Thyroid gland (tissue), 4 donors: ENCODE results near the gene SART1. TPM values are rescaled to one million over a fixed set of nuclear protein-coding genes. Genes with fewer than 3 reads are reported as not detected.
A peak's percentile ranks its signal among the peaks of the same experiment; 100 is the strongest.

Experiments used
- DNase-seq, 2 donors: peaks; one replicate each; pipeline ENCODE4 v3.0.0-alpha.2; 2019
- H3K27ac ChIP-seq, 3 donors: fragments of 200-600 bp; sonication (generic); 1 replicate in 2 of 3; 2 replicates in 1 of 3; pipeline ENCODE4 v1.5.1; 2016 to 2019; ENCODE audit warnings: mild to moderate bottlenecking in 1 of 3, moderate library complexity in 1 of 3
- H3K27me3 ChIP-seq: fragments of 200-600 bp; sonication (generic); one replicate; pipeline ENCODE4 v1.5.1; 2019
- H3K36me3 ChIP-seq, 2 donors: fragments of 200-600 bp; sonication (generic); one replicate each; pipeline ENCODE4 v1.5.1; 2016 to 2019
- H3K4me1 ChIP-seq, 2 donors: fragments of 200-600 bp; sonication (generic); one replicate each; pipeline ENCODE4 v1.5.1; 2017 to 2019
- H3K4me3 ChIP-seq, 3 donors: fragments of 200-600 bp; sonication (generic); replicated peaks in 1 of 3; 1 replicate in 2 of 3; 2 replicates in 1 of 3; pipeline ENCODE4 v1.5.1; 2016; ENCODE audit warnings: mild to moderate bottlenecking in 1 of 3
- H3K9me3 ChIP-seq: fragments of 200-600 bp; sonication (generic); one replicate; pipeline ENCODE4 v1.5.1; 2017
- CTCF ChIP-seq, 6 experiments: fragments of 200-600 bp in 3 of 6; fragments of 450-650 bp in 3 of 6; sonication (generic) in 3 of 6; IDR thresholded peaks; one replicate each; pipeline ENCODE4 v1.5.1; 2016 to 2019; ENCODE audit warnings: antibody characterized with exemption in 6 of 6, mild to moderate bottlenecking in 2 of 6, inconsistent platforms in 1 of 6, moderate library complexity in 1 of 6
- POLR2A ChIP-seq, 2 donors: fragments of 450-650 bp; IDR thresholded peaks; one replicate each; pipeline ENCODE4 v1.6.1; 2017; ENCODE audit warnings: antibody characterized with exemption in 2 of 2, mild to moderate bottlenecking in 2 of 2, moderate library complexity in 1 of 2
- WGBS, 2 donors: methylation state at CpG; one replicate each; pipeline ENCODE4 v1.1.5; 2017; 5-methylcytosine and 5-hydroxymethylcytosine counted together
- intact Hi-C: fragments of 100-400 bp; cut with DNase I; formaldehyde crosslinking; loops from one replicate; pipeline ENCODE4 v1.15.1; 2023
- total RNA-seq, 4 donors: library from RNA; depleted of rRNA; stranded (reverse); fragments of >200 nt; gene quantifications; one replicate each; pipeline ENCODE4 v1.2.3, GENCODE V29; 2016

SART1 gene
- total RNA-seq, 4 donors from 2014 or later, result 22.2 to 46.1 (median 24.2) TPM

GRCh38 chr11:66015936-66016792 lies 54.6 kb downstream of the SART1 start:
- H3K27ac ChIP-seq, result no peak overlapping the region
- TF ChIP-seq CTCF (IDR thresholded peaks at IDR 0.05), result no peak
- no peak for TF ChIP-seq POLR2A (IDR thresholded peaks at IDR 0.05)

GRCh38 chr11:66016793-66017177 lies 55.3 kb downstream of the SART1 start:
- 88 to 90% methylated on average over 10 of the region's 10 CpGs for WGBS, 2 donors
- Histone ChIP-seq H3K36me3 (no peaks in the 10 kb centered on the region), H3K9me3 (no peaks in the 10 kb centered on the region), H3K27me3 (no peaks in the 10 kb centered on the region), H3K4me1 (peaks cover 8 to 19% of the 10 kb centered on the region in 2 donors), H3K4me3 (no peak overlapping the region), H3K27ac (no peak overlapping the region)
- DNase-seq, result no peak
- TF ChIP-seq POLR2A (IDR thresholded peaks at IDR 0.05), result no peak
- TF ChIP-seq CTCF (IDR thresholded peaks at IDR 0.05), result no peak
- intact Hi-C loops, result no loop called here

More at GRCh38 chr11:66015936-66016792, 54.6 kb downstream of the SART1 start:
- intact Hi-C loops, result no loop called here
- Histone ChIP-seq H3K27me3 (no peaks in the 10 kb centered on the region), H3K4me3 (no peak overlapping the region), H3K4me1 (peaks cover 12 to 23% of the 10 kb centered on the region in 2 donors), H3K9me3 (no peaks in the 10 kb centered on the region), H3K36me3 (no peaks in the 10 kb centered on the region)
- DNase-seq, result peak in 1 of 2 donors; percentile 17
- WGBS, 2 donors, result 85 to 91% methylated on average over 12 to 16 of the region's 18 CpGs

- H3K36me3 ChIP-seq, result no peaks in the 10 kb centered on the region
- intact Hi-C loops, result no loop called here
- H3K27ac ChIP-seq, result no peak overlapping the region
- 76 to 77% methylated on average over 4 of the region's 4 CpGs for WGBS, 2 donors
- no peak for DNase-seq
- TF ChIP-seq CTCF (IDR thresholded peaks at IDR 0.05), result no peak
- no peak for TF ChIP-seq POLR2A (IDR thresholded peaks at IDR 0.05)
- no peaks in the 10 kb centered on the region for H3K27me3 ChIP-seq
- no peaks in the 10 kb centered on the region for H3K9me3 ChIP-seq
- H3K4me1 ChIP-seq, result peaks cover 5 to 17% of the 10 kb centered on the region in 2 donors
- H3K4me3 ChIP-seq, result no peak overlapping the region
Measured at GRCh38 chr11:66017321-66017720, 55.8 kb downstream of the SART1 start.

- intact Hi-C loops, result no loop called here
- Histone ChIP-seq H3K27ac (no peak overlapping the region), H3K36me3 (no peaks in the 10 kb centered on the region), H3K4me3 (no peak overlapping the region), H3K9me3 (no peaks in the 10 kb centered on the region), H3K4me1 (peaks cover 0 to 9% of the 10 kb centered on the region in 2 donors), H3K27me3 (no peaks in the 10 kb centered on the region)
- 65 to 76% methylated on average over 8 of the region's 8 CpGs for WGBS, 2 donors
- TF ChIP-seq POLR2A (IDR thresholded peaks at IDR 0.05) (no peak), CTCF (IDR thresholded peaks at IDR 0.05) (no peak)
- DNase-seq, result no peak
Measured at GRCh38 chr11:66020212-66020611, 58.7 kb downstream of the SART1 start.

GRCh38 chr11:66020618-66021357 lies 59.3 kb downstream of the SART1 start:
- H3K9me3 ChIP-seq, result no peaks in the 10 kb centered on the region
- H3K4me3 ChIP-seq, result no peak overlapping the region
- H3K36me3 ChIP-seq, result no peaks in the 10 kb centered on the region
- H3K4me1 ChIP-seq, result peaks cover 0 to 9% of the 10 kb centered on the region in 2 donors
- intact Hi-C loops, result no loop called here
- H3K27ac ChIP-seq, result no peak overlapping the region
- H3K27me3 ChIP-seq, result no peaks in the 10 kb centered on the region
- 86 to 87% methylated on average over 17 to 20 of the region's 25 CpGs for WGBS, 2 donors
- TF ChIP-seq POLR2A (IDR thresholded peaks at IDR 0.05) (no peak), CTCF (IDR thresholded peaks at IDR 0.05) (no peak)
- no peak for DNase-seq
